ENCODE measurements around the gene DOC2B.
A peak's percentile ranks its signal among the peaks of the same experiment; 100 is the strongest.
"Not testable (repeated sequence)": the region's sequence is repeated elsewhere in the genome, so short reads cannot be mapped to it uniquely, and the experiment has no call there.

Gene DOC2B

DNA sequence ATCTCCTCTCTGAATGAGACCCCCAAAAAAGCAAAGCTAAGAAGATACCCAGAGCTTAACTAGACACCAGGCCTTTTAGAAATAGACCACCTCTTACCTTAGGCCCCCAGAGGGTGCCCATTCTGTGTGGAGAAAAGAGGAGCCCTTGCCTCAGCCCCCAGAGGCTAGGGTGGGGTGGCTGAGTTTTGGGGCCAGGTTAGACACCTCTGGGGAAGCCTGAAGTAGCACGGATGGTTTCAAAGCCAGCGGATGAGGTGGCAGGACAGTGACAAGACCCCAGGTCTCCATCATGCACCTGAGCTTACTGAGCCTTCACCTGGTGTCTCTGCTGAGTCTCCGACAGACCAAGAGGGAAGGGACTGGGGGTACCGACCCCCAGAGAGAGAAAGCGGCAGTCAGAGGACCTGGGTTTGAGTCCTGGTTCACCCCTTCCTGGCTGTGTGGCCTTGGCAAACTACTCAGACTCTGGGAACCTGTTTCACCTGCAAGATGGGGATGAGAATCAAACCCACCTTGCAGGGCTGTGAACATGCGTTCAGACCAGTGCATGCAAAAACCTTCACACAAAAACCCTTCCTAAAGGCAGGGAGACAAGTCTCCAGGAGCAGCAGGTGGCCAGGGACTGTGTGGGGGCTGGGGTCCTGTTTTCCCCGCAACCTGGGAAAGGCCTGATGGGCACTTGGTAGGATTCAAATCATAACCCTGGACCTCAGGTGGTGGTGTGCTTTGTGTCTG lies 36.3 kb downstream of the DOC2B start:
- DNase-seq (ENCODE audit: low spot score): no peak

DNA sequence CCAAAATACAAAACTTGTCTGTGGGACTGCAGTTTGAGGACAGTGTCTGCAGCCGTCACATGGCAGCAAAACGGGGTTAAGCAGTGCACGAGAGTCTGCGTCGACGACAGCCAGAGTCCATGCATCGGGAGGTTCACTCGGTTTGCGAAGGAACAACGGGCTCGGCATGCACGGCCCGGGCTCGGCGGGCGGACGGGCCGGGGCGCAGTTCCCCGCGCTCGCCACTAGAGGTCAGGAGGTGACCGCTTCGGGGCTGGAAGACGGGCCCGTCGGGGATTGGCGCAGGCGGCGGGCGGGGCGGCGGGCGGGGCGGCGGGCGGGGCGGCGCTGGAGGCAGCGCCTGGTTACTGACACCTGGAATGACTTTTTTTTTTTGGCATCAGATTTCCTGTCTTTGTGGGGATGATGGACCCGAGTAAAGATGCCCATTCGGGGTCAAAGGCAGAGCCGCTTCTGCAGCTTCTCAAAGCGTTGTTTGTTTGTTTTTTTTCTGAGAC lies 37.6 kb downstream of the DOC2B start:
- peak; percentile 98 for DNase-seq (ENCODE audit: low spot score)

DNA sequence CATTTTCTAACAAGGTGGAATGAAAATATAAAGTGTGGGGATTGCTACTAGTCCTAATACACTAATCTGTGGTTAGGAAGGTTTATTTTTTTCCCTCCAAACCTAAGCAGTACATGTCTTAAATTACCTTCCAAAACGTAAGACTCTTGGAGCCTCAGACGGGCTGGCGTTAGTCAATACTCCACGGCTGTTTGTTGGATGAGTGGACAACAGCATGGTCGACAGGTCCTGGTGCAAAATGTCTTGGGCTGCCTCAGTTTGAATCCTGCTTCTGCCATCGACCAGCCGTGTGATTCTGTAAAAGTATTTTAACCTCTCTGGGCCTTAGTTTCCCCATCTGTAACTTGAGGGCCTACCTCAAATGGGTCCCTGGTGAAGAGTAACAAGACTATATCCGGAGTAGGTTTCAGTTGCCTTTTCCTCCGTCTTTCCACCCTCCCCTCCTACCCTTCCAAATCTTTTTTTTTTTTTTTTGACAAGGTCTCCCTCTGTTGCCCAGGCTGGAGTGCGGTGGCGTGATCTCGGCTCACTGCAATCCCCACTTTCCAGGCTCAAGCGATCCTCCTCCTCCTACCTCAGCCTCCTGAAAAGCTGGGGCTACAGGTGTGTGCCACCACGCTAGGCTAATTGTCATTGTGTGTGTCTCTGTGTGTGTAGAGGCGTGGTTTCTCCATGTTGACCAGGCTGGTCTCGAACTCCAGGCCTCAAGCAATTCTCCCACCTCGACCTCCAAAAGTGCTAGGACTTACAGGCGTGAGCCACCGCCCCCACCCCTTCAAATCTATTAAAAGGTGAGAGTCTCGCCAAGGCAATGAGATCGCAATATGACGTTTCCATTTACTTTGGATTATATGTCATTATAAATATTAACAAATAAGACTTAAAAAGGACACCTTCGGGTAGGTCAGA lies 38.3 kb downstream of the DOC2B start:
- no peak for DNase-seq (ENCODE audit: low spot score)

DNA sequence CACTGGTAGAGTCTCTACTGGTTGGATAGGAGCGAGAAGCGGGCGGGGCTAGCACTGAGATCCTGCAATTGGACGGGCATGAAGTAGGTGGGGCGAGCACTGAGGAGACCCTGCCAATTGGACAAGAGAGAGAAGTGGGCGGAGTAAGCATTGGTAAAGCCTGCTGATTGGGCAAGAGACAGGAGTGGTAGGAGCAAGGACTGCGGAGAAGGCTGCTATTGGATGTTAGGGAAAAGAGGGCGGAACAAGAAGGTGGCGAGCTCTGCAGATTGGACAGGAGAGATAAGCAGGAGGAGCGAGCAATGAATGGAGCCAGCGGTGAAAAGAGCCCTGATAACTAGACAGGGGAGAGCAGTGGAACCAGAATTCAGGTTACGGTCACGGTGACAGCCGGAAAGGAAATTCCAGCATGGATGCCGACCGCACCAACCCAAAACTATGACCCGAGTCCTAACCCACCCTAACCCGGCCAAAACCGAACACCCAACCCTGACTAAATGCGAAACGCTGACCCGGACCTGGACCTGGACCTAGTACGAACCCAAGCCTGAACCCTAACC lies 39.3 kb downstream of the DOC2B start:
- DNase-seq (ENCODE audit: low spot score): peak; percentile 56

DNA sequence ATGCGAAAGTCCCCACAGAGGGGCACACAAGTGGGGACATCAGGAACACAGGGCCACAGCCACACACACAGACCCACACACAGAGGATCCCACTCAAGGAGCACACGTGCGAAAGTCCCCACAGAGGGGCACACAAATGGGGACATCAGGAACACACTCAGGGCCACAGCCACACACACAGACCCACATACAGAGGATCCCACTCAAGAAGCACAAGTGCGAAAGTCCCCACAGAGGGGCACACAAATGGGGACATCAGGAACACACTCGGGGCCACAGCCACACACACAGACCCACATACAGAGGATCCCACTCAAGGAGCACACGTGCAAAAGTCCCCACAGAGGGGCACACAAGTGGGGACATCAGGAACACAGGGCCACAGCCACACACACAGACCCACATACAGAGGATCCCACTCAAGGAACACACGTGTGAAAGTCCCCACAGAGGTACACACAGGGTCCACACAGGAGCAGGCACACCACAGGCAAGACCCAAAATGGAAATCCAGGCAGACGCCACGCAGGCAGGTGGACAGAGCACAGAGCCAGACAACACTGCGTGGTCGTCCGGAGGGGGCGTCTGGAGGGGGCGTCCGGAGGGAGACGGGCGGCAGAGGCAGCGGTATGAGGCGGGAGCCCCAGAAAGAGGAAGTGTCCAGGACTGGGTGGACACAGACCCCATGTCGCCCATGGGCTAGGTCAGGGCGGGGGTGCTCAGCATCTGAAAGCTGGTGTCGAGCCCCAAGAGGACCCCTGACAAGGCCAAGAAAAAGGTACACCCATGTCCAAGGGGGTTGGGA lies 41.8 kb downstream of the DOC2B start:
- DNase-seq (ENCODE audit: low spot score): not testable (repeated sequence)

DNA sequence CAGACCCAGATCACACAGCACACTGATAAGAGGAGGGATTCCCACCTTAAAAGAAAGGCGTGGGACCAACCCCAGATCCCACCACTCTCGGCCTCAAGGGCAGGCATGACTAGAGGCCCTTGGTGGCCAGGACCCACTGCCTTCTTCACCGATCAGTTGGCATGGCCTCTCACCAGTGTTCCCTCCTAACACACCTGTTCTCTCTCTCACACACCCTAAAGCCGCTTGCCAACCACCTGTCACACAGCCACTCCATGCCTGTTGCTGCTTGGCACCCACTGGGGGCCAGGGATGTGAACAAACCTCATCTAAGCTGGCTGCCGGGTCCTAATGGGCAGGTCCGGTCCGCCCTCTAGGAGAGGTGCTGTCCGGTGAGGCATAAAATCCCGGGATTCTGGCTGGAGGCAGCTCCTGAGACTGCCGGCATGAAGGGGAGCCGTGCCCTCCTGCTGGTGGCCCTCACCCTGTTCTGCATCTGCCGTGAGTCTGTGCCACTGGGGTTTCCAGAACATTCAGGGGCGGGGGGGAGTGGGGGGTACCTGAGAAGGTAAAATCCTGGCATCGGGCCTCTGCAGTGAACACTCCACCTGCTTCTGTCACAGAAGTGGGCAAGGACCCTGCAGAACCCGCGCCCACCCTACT lies 44.2 kb downstream of the DOC2B start, which contains the start of gene SCGB1C2:
SCGB1C2 (plus strand) TSS at position 404 of the 642 bp plus-strand sequence; CDS start at position 426, 22 bp downstream.
- not testable (repeated sequence) for DNase-seq (ENCODE audit: low spot score)

DNA sequence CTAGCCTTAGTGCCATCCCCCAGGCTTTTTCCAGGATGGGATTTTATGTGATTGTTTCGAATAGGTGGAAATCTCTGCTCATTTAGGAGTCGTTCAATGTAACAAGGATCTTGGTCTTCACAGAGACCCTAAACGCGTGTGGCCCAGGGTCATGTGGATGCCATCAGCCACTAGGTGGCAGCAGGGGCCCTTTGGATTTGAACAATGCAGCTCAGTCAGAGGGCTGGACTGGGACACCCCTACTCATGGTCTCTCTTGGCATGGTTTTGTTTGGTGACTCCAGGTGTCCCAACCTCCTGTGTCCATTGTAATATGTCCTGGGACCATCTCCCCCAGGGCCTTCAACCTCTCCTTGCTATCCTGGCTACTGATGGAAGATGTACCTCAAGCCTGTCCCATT lies 44.9 kb downstream of the DOC2B start:
- DNase-seq (ENCODE audit: low spot score): not testable (repeated sequence)

DNA sequence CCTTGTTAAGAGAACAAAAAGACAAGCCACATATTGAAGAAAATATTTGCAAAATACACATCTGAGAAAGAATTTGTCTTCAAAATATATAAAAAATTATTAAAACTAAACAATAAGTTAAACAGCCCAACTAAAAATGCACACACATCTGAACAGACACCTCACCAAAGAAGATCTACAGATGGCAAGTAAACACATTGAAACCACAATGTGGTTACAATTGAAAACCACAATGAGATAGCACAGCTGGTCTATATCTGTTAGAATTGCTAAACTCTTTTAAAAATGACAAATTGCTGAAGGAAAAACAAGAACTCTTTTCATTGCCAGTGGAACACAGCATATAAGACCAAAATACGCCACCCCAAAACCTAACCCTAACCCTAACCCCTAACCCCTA lies 45.6 kb downstream of the DOC2B start:
- not testable (repeated sequence) for DNase-seq (ENCODE audit: low spot score)

DNA sequence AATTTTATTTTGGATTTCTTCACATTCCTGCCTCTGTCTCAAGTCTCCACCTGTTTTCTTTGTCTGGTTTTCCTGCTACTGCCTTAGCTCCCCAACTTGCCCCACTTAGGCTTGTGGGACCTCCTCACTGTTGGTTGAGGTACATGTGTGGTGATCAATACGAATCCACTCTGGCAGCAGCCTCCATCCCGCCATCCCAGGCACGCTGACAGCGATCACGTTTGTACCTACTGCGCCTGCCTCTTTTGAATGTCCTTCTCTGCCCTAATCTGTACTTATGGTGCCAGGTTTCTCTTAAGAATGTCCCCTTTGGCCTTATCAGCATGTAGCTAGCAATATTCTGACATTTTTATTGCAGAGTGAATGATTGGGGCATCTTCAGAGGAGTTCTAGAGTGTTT lies 46.4 kb downstream of the DOC2B start:
- DNase-seq (ENCODE audit: low spot score): not testable (repeated sequence)

DNA sequence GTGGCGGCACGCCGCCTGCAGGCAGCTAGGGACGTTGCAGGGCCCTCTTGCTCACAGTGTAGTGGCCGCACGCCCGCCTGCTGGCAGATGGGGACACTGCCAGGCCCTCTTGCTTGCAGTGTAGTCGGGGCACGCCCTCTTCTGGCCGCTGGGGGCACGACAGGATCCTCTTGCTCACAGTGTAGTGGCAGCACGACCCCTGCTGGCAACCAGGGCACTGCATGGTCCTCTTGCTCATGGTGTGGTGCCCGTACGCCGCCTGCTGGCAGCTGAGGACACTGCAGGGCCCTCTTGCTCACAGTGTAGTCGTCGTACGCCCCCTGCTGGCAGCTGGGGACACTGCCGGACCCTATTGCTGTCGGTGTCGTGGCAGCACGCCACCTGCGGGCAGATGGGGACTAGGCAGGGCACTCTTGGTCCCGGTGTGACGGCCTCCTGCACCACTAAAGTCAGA lies 47.1 kb downstream of the DOC2B start:
- not testable (repeated sequence) for DNase-seq (ENCODE audit: low spot score)

DNA sequence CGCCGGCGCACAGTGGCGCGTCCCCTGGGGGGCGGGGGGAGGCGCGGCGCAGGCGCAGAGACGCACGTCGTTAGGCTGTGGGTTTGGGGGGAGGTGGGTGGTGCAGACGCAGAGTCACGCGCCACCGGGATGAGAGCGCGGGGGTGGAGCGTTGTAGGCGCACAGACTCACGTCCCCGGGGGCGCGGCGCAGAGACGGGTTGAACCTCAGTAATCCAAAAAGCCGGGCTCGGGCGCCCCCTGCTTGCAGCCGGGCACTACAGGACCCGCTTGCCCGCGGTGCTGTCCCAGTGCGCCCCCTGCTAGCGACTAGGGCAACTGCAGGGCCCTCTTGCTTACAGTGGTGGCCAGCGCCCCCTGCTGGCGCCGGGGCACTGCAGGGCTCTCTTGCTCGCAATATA lies 47.5 kb downstream of the DOC2B start:
- not testable (repeated sequence) for DNase-seq (ENCODE audit: low spot score)

DNA sequence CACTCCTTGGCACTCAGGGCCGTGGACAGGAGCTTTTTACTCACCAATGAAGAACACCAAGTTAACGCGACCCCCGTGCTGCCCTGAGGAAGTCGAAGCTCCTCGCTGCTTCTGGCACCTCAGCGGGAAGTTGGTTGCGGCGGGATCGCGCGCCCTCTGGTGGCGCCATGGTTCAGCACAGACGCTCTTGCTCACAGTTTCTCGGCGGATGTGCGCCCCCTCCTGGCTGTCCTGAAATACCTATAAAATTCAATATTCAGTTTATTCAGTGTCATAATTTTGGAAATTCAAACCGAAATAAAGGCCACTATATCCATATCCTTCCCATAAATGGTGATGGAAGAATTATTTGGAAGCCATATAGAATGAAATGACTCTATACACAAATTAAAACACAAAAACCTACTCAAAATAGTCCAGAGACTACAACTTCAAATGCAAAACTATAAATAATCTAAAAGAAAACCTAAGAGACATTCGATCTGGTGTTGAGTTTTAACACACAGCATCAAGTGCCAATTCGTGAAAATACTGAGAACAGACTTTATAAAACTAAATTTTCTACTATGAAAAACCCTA lies 63.0 kb downstream of the DOC2B start:
- DNase-seq (ENCODE audit: low spot score): not testable (repeated sequence)

DNA sequence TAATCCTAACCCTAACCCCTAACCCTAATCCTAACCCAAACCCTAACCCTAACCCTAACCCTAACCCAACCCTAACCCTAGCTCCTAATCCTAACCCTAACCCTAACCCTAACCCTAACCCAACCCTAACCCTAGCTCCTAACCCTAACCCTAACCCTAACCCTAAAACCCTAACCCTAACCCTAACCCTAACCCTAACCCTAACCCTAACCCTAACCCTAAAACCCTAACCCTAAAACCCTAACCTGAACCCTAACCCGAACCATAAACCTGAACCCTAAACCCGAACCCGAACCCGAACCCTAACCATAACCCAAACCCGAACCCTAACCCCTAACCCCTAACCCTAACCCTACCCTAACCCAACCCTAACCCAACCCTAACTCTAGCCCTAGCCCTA lies 68.3 kb downstream of the DOC2B start:
- DNase-seq (ENCODE audit: low spot score): not testable (repeated sequence)
